Type B pancreatic cell (in vitro differentiated cells): ENCODE data around the gene OSGEPL1. TPM values are rescaled to one million over a fixed set of nuclear protein-coding genes. Genes with fewer than 3 reads are reported as not detected.

Experiments
- DNase-seq: peaks from one replicate; pipeline ENCODE4 v3.0.0; 2021; ENCODE audit warnings: mixed read lengths; ENCODE audit not compliant: unreplicated experiment; ENCODE audit errors: extremely low spot score
- H3K27ac Mint-ChIP-seq: 2 replicates; pipeline ENCODE4 v1.8.0; 2021; ENCODE audit warnings: mild to moderate bottlenecking, mixed read lengths
- H3K27me3 Mint-ChIP-seq: 2 replicates; pipeline ENCODE4 v1.8.0; 2021; ENCODE audit warnings: mixed read lengths
- H3K36me3 Mint-ChIP-seq: 2 replicates; pipeline ENCODE4 v1.8.0; 2021; ENCODE audit warnings: mixed read lengths
- H3K4me1 Mint-ChIP-seq: one replicate; pipeline ENCODE4 v1.8.0; 2021; ENCODE audit warnings: mixed read lengths; ENCODE audit not compliant: unreplicated experiment
- H3K4me3 Mint-ChIP-seq: 2 replicates; pipeline ENCODE4 v1.8.0; 2021; ENCODE audit warnings: mild to moderate bottlenecking, mixed read lengths
- H3K9me3 Mint-ChIP-seq: 2 replicates; pipeline ENCODE4 v1.8.0; 2021; ENCODE audit warnings: mixed read lengths
- total RNA-seq: library from RNA; stranded (reverse); gene quantifications from 2 replicates; pipeline ENCODE4 v1.2.1, GENCODE V29; 2021; ENCODE audit warnings: low replicate concordance
- TF ChIP-seq, protein P1 (sequence below): fragments of 200-600 bp; sonication (generic); conservative IDR thresholded peaks from 2 replicates; pipeline ENCODE4 v1.5.0; 2021; ENCODE audit warnings: antibody characterized with exemption, mild to moderate bottlenecking

Gene OSGEPL1
- total RNA-seq, 1 donor from 2014 or later: 13.7 TPM

DNA sequence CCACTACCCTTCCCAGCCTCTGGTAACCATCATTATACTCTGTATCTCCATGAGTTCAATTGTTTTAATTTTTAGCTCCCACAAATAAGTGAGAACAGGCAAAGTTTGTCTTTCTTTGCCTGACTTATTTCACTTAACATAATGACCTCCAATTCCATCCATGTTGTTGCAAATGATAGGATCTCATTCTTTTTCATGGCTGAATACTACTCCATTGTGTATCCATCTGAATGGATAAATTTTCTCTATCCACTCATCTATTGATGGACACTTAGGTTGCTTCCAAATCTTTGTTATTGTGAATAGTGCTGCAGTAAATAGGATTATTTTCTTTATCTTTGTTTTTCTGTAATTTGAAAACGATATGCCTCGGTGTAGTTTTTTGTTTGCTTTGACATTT is 61.9 kb downstream of the OSGEPL1 start:
- no peak for DNase-seq
- no peaks in the 10 kb centered on the region for H3K4me1 Mint-ChIP-seq
- TF ChIP-seq, protein P1, sequence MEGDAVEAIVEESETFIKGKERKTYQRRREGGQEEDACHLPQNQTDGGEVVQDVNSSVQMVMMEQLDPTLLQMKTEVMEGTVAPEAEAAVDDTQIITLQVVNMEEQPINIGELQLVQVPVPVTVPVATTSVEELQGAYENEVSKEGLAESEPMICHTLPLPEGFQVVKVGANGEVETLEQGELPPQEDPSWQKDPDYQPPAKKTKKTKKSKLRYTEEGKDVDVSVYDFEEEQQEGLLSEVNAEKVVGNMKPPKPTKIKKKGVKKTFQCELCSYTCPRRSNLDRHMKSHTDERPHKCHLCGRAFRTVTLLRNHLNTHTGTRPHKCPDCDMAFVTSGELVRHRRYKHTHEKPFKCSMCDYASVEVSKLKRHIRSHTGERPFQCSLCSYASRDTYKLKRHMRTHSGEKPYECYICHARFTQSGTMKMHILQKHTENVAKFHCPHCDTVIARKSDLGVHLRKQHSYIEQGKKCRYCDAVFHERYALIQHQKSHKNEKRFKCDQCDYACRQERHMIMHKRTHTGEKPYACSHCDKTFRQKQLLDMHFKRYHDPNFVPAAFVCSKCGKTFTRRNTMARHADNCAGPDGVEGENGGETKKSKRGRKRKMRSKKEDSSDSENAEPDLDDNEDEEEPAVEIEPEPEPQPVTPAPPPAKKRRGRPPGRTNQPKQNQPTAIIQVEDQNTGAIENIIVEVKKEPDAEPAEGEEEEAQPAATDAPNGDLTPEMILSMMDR: no peak
- no peaks in the 10 kb centered on the region for H3K27me3 Mint-ChIP-seq
- no peaks in the 10 kb centered on the region for H3K9me3 Mint-ChIP-seq
- H3K27ac Mint-ChIP-seq: no peak overlapping the region
- no peaks in the 10 kb centered on the region for H3K36me3 Mint-ChIP-seq
- H3K4me3 Mint-ChIP-seq: no peak overlapping the region

DNA sequence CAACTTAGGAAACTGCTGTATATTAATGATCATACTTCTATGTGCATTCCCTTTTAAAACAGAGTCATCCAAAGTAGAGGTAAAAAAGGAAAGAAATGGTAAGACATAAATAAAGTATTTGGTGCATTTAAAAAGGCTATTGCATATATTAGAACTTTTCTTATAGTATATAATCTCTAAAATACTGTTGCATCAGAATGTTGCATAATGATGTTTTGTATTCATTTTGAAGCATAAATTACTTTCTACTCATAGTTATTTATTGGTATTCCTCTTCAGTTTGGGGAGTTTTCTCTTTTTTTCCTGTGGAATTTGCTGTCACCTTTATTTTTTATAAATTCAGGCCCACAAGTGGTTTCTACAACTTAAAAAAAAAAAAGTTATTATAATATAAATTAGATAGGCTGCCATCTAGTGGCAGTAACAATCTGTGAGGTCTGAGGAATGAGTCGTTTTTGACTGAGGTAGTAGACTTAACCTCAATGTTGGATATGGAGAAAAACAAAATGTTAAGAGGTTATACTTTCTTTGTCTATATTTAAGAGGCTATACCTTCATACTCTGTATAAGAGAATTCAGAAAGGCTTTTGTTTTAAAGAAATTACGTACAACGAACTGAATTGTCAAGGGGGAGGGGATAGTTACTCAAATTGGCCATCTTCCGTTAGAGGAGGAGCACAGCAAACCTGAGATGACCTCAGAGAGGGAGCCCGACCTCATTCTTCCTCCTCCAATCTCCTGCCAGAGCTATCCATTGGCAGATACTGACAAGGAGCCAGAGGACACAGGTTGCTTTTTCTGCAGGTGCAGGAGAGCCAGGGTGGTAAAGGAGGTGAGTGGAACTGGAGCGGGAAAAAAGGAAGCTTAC is 64.3 kb downstream of the OSGEPL1 start:
- no peak overlapping the region for H3K4me3 Mint-ChIP-seq
- H3K9me3 Mint-ChIP-seq: no peaks in the 10 kb centered on the region
- no peaks in the 10 kb centered on the region for H3K36me3 Mint-ChIP-seq
- TF ChIP-seq, protein P1: peak; percentile 82
- H3K27ac Mint-ChIP-seq: no peak overlapping the region
- H3K4me1 Mint-ChIP-seq: no peaks in the 10 kb centered on the region
- no peaks in the 10 kb centered on the region for H3K27me3 Mint-ChIP-seq
- DNase-seq: no peak

Other genes starting within 250 kb of the OSGEPL1 start
- 23.0 and 78.9 TPM in 2 replicates for gene SLC40A1, start 182.0 kb downstream of the OSGEPL1 start, total RNA-seq
- gene ASNSD1, start 101.3 kb downstream of the OSGEPL1 start, total RNA-seq: 35.4 and 38.5 TPM in 2 replicates
- 2.0 and 6.5 TPM in 2 replicates for gene ANKAR, start 88.1 kb downstream of the OSGEPL1 start, total RNA-seq
- gene ORMDL1, start 21.5 kb upstream of the OSGEPL1 start, total RNA-seq: 43.5 and 57.2 TPM in 2 replicates
- gene PMS1, start 21.7 kb upstream of the OSGEPL1 start, total RNA-seq: 21.1 and 47.3 TPM in 2 replicates